Prostate gland (tissue), 2 donors: ENCODE results near the gene CPNE2. TPM values are rescaled to one million over a fixed set of nuclear protein-coding genes. Genes with fewer than 3 reads are reported as not detected.

Experiments
- DNase-seq: peaks from one replicate; pipeline ENCODE4 v3.0.0-alpha.2; 2019; ENCODE audit warnings: low spot score
- H3K27ac ChIP-seq, 2 donors: fragments of 200-600 bp; sonication (generic); 2 replicates each; pipeline ENCODE4 v1.5.1; 2017 to 2019
- H3K27me3 ChIP-seq: fragments of 200-600 bp; sonication (generic); replicated peaks from 2 replicates; pipeline ENCODE4 v1.5.1; 2019; ENCODE audit not compliant: insufficient read depth
- H3K36me3 ChIP-seq, 2 donors: fragments of 200-600 bp; sonication (generic); 1 replicate in 1 of 2; 2 replicates in 1 of 2; pipeline versions ENCODE4 v1.5.1 to v1.8.1; 2017 to 2019
- H3K4me1 ChIP-seq: fragments of 200-600 bp; sonication (generic); replicated peaks from 2 replicates; pipeline ENCODE4 v1.5.1; 2019
- H3K4me3 ChIP-seq, 2 donors: fragments of 200-600 bp; sonication (generic); 2 replicates each; pipeline ENCODE4 v1.5.1; 2017 to 2019
- H3K9me3 ChIP-seq: fragments of 200-600 bp; sonication (generic); 2 replicates; pipeline ENCODE4 v1.5.1; 2017
- POLR2A ChIP-seq: fragments of 450-650 bp; IDR thresholded peaks from one replicate; pipeline ENCODE4 v1.6.1; 2016; ENCODE audit warnings: antibody characterized with exemption, mild to moderate bottlenecking
- POLR2AphosphoS5 ChIP-seq: sonication (generic); formaldehyde crosslinking; IDR thresholded peaks from one replicate; pipeline ENCODE4 v1.6.1; 2017; ENCODE audit warnings: antibody characterized with exemption
- WGBS: methylation state at CpG from one replicate; pipeline ENCODE4 v1.1.5; 2018; 5-methylcytosine and 5-hydroxymethylcytosine counted together
- intact Hi-C: fragments of 100-400 bp; cut with DNase I; formaldehyde crosslinking; loops from one replicate; pipeline ENCODE4 v1.14.2; 2022
- total RNA-seq, 2 donors: library from RNA; depleted of rRNA; stranded (reverse); fragments of >200 nt; gene quantifications; one replicate each; pipeline ENCODE4 v1.1.0, GENCODE V29; 2016
- TF ChIP-seq, protein P1 (sequence below), 4 experiments: fragments of 200-600 bp in 2 of 4; fragments of 450-650 bp in 2 of 4; sonication (generic) in 2 of 4; IDR thresholded peaks; 1 replicate in 3 of 4; 2 replicates in 1 of 4; pipeline ENCODE4 v1.5.1; 2016 to 2019; ENCODE audit warnings: antibody characterized with exemption in 4 of 4, mild to moderate bottlenecking in 2 of 4, moderate library complexity in 2 of 4

Gene CPNE2
- total RNA-seq, 2 donors from 2014 or later: 22.3 to 23.3 TPM

GRCh38 chr16:57141822-57142631 is 49.6 kb downstream of the CPNE2 start:
- no peaks in the 10 kb centered on the region for H3K27me3 ChIP-seq
- intact Hi-C loops: no loop called here
- H3K27ac ChIP-seq: no peak overlapping the region
- H3K4me1 ChIP-seq: no peaks in the 10 kb centered on the region
- TF ChIP-seq, protein P1, sequence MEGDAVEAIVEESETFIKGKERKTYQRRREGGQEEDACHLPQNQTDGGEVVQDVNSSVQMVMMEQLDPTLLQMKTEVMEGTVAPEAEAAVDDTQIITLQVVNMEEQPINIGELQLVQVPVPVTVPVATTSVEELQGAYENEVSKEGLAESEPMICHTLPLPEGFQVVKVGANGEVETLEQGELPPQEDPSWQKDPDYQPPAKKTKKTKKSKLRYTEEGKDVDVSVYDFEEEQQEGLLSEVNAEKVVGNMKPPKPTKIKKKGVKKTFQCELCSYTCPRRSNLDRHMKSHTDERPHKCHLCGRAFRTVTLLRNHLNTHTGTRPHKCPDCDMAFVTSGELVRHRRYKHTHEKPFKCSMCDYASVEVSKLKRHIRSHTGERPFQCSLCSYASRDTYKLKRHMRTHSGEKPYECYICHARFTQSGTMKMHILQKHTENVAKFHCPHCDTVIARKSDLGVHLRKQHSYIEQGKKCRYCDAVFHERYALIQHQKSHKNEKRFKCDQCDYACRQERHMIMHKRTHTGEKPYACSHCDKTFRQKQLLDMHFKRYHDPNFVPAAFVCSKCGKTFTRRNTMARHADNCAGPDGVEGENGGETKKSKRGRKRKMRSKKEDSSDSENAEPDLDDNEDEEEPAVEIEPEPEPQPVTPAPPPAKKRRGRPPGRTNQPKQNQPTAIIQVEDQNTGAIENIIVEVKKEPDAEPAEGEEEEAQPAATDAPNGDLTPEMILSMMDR (IDR thresholded peaks at IDR 0.05): no peak
- no peak for TF ChIP-seq POLR2A
- no peak for TF ChIP-seq POLR2AphosphoS5
- H3K36me3 ChIP-seq: no peaks in the 10 kb centered on the region
- 78% methylated on average over 16 of the region's 16 CpGs for WGBS
- H3K9me3 ChIP-seq: no peaks in the 10 kb centered on the region
- no peak for DNase-seq
- no peak overlapping the region for H3K4me3 ChIP-seq

DNA sequence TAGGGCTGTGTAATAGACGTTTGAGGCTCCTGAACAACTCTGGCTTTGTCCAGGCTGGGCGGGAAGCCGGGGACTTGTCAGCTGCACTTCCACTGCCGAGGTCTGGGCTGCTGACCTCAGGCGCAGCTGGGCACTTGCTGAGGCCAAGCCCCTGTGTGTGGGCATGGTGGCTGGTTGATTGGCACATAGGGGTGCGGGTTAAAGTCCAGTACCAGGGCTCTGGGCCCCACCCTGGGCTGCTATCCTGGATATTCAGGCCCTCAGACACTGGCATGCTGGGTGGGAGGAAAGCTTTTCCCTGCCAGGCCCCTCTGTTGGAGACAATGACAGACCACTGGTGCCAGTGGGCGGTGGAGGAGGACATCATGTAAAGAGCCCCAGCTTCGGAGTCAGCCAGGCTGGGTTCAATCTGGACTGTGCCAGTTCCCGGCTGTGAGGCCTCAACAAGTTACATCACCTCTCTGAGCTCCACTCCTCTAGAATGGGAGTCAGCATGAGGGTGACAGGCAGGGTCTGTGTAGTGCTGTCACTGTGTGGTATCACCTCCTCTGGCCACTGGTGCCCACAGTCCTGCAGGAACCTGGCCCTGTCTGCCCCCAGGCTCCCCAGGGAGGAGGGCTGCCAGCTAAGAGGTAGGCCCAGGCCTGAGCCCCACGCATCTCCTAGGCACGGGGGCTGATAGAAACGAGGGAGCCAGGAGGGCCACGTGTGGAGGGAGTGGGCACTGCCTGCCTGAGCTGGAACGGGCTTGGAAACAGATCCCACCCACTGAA is 51.0 kb downstream of the CPNE2 start:
- Histone ChIP-seq H3K27me3 (no peaks in the 10 kb centered on the region), H3K36me3 (no peaks in the 10 kb centered on the region), H3K4me1 (no peaks in the 10 kb centered on the region), H3K4me3 (no peak overlapping the region), H3K9me3 (no peaks in the 10 kb centered on the region), H3K27ac (no peak overlapping the region)
- 71% methylated on average over 13 of the region's 14 CpGs for WGBS
- intact Hi-C loops: no loop called here
- DNase-seq: no peak
- TF ChIP-seq, protein P1 (IDR thresholded peaks at IDR 0.05): no peak
- no peak for TF ChIP-seq POLR2A
- no peak for TF ChIP-seq POLR2AphosphoS5

- WGBS: 96% methylated on average over 2 of the region's 2 CpGs
- H3K4me1 ChIP-seq: no peaks in the 10 kb centered on the region
- no peaks in the 10 kb centered on the region for H3K36me3 ChIP-seq
- intact Hi-C loops: no loop called here
- no peak overlapping the region for H3K27ac ChIP-seq
- no peaks in the 10 kb centered on the region for H3K9me3 ChIP-seq
- DNase-seq: no peak
- no peaks in the 10 kb centered on the region for H3K27me3 ChIP-seq
- TF ChIP-seq POLR2A: no peak
- TF ChIP-seq, protein P1 (IDR thresholded peaks at IDR 0.05): no peak
- TF ChIP-seq POLR2AphosphoS5: no peak
- no peak overlapping the region for H3K4me3 ChIP-seq
Measured at GRCh38 chr16:57144027-57144426, 51.6 kb downstream of the CPNE2 start.

DNA sequence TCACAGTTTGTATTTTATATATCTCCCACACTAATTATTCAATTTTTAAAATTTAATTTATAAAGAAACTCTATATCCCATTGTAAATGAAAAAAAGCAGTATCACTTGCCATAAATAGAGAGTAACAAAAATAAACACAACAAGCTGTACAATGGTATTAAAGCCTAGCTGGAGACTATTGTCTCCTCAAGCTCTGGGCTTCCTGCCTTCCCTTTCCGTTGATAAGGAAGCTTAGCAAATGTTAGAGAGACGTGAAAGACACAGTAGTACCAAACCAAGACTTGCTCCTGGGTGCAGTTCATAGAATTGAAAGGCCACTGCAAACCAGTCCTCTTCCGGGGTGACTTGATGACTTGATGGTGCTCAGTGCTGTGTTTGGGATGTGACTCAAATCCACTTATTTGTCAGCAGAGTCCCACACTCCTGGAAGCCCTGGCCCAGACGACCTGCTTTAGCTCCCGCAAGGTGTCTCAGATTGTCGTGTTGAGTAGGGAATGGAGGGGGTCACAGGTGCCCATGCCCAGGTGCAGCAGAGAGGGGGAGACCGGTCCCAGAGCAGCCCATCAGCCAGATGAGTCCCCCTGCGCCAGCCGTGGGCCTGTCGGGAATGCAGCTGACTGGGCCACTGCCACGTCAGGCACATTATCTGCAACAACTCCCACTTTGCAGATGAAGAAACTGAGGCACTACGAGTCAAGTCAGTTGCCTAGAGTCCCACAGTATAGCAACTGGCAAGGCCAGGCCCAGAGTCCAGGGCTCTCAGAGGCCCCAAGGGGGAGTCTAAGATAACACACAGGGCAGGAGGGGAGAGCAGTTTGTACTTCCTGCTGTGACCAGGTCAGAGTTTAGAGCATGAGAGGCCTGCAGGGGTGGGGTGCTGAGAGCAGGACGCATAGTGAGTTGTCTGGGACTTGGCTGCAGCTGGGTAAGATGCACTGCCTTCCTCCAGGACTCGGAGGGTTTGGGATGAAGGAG is 53.0 kb downstream of the CPNE2 start:
- intact Hi-C loops: no loop called here
- H3K4me3 ChIP-seq: no peak overlapping the region
- H3K27ac ChIP-seq: no peak overlapping the region
- H3K36me3 ChIP-seq: no peaks in the 10 kb centered on the region
- 83% methylated on average over 14 of the region's 14 CpGs for WGBS
- H3K4me1 ChIP-seq: no peaks in the 10 kb centered on the region
- H3K27me3 ChIP-seq: no peaks in the 10 kb centered on the region
- no peak for DNase-seq
- TF ChIP-seq, protein P1 (IDR thresholded peaks at IDR 0.05): no peak
- TF ChIP-seq POLR2A: no peak
- no peaks in the 10 kb centered on the region for H3K9me3 ChIP-seq
